Glomerular visceral epithelial cell (primary cell): Measurements from ENCODE around the gene MAGEC3.
A peak's percentile ranks its signal among the peaks of the same experiment; 100 is the strongest.
"Not testable (repeated sequence)": the region's sequence is repeated elsewhere in the genome, so short reads cannot be mapped to it uniquely, and the experiment has no call there.

Source experiments
- DNase-seq: peaks from one replicate; pipeline ENCODE4 v3.0.0-alpha.2; 2016; ENCODE audit errors: extremely low spot score

The MAGEC3 gene

GRCh38 chrX:141838016-141838415 is at the start of gene MAGEC3:
MAGEC3 (plus strand) TSS chrX:141838316; CDS start chrX:141838316, 0 bp downstream.
- no peak for DNase-seq

- no peak for DNase-seq
Observed at GRCh38 chrX:141791856-141792255, 46.3 kb upstream of the MAGEC3 start.

- DNase-seq, result no peak
Observed at GRCh38 chrX:141811438-141811837, 26.7 kb upstream of the MAGEC3 start.

- DNase-seq, result no peak
Observed at GRCh38 chrX:141814213-141814857, 23.8 kb upstream of the MAGEC3 start.

- DNase-seq, result no peak
Observed at GRCh38 chrX:141815904-141816303, 22.2 kb upstream of the MAGEC3 start.

- DNase-seq, result no peak
Observed at GRCh38 chrX:141832247-141832646, 5.9 kb upstream of the MAGEC3 start.

- peak; percentile 30 for DNase-seq
Observed at GRCh38 chrX:141839856-141840255, 1.7 kb downstream of the MAGEC3 start.

GRCh38 chrX:141857479-141857878 is 19.4 kb downstream of the MAGEC3 start:
- DNase-seq, result no peak

GRCh38 chrX:141879616-141880015 is 41.5 kb downstream of the MAGEC3 start:
- DNase-seq, result no peak

- DNase-seq, result not testable (repeated sequence)
Observed at GRCh38 chrX:141888811-141889210, 50.7 kb downstream of the MAGEC3 start.

GRCh38 chrX:141894733-141895132 is 56.6 kb downstream of the MAGEC3 start:
- no peak for DNase-seq

GRCh38 chrX:141897690-141898089 is 59.6 kb downstream of the MAGEC3 start:
- DNase-seq, result no peak

GRCh38 chrX:141902366-141902765 is 64.2 kb downstream of the MAGEC3 start:
- DNase-seq, result no peak

- DNase-seq, result no peak
Observed at GRCh38 chrX:141903400-141904155, 65.5 kb downstream of the MAGEC3 start, which contains the start of gene MAGEC1. MAGEC1 (plus strand) TSS chrX:141903894; CDS start chrX:141905073, 1,179 bp downstream.

GRCh38 chrX:141904262-141904661 is 66.1 kb downstream of the MAGEC3 start:
- no peak for DNase-seq

- no peak for DNase-seq
Observed at GRCh38 chrX:141917801-141918200, 79.7 kb downstream of the MAGEC3 start.

GRCh38 chrX:141924293-141924692 is 86.2 kb downstream of the MAGEC3 start:
- no peak for DNase-seq

- DNase-seq, result no peak
Observed at GRCh38 chrX:141928432-141928831, 90.3 kb downstream of the MAGEC3 start.

- no peak for DNase-seq
Observed at GRCh38 chrX:141934059-141934641, 96.0 kb downstream of the MAGEC3 start.

GRCh38 chrX:141935645-141936044 is 97.5 kb downstream of the MAGEC3 start:
- DNase-seq, result no peak

- DNase-seq, result no peak
Observed at GRCh38 chrX:141936080-141936479, 98.0 kb downstream of the MAGEC3 start.

- DNase-seq, result no peak
Observed at GRCh38 chrX:141941234-141941633, 103.1 kb downstream of the MAGEC3 start.

- DNase-seq, result no peak
Observed at GRCh38 chrX:141945426-141945825, 107.3 kb downstream of the MAGEC3 start.
